ENCODE results near the gene CHL1.

Gene CHL1

DNA sequence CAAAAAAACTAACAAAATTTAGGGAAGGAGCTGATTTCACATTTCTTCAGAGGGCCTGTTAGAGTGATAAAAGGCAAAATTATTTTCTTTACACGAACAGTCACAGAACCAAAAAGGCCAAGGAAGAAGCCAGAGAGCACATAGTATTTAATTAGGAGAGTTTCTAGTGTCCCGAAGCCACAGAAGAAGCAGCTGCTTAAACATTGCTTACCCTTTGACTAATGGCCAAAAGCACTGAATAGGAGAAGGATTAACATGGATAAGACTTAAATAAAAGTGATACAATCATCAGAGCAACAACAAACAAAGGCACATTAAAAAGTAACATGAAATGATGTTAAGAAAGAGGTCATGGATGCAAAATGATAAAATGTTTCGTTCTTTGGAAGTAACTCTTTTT lies 98.6 kb downstream of the CHL1 start:
- DNase-seq (ENCODE audit: extremely low read depth, low read depth), result no peak
- TF ChIP-seq, protein P1, sequence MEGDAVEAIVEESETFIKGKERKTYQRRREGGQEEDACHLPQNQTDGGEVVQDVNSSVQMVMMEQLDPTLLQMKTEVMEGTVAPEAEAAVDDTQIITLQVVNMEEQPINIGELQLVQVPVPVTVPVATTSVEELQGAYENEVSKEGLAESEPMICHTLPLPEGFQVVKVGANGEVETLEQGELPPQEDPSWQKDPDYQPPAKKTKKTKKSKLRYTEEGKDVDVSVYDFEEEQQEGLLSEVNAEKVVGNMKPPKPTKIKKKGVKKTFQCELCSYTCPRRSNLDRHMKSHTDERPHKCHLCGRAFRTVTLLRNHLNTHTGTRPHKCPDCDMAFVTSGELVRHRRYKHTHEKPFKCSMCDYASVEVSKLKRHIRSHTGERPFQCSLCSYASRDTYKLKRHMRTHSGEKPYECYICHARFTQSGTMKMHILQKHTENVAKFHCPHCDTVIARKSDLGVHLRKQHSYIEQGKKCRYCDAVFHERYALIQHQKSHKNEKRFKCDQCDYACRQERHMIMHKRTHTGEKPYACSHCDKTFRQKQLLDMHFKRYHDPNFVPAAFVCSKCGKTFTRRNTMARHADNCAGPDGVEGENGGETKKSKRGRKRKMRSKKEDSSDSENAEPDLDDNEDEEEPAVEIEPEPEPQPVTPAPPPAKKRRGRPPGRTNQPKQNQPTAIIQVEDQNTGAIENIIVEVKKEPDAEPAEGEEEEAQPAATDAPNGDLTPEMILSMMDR (IDR thresholded peaks at IDR 0.05; ENCODE audit: low read depth, low read length), result no peak

DNA sequence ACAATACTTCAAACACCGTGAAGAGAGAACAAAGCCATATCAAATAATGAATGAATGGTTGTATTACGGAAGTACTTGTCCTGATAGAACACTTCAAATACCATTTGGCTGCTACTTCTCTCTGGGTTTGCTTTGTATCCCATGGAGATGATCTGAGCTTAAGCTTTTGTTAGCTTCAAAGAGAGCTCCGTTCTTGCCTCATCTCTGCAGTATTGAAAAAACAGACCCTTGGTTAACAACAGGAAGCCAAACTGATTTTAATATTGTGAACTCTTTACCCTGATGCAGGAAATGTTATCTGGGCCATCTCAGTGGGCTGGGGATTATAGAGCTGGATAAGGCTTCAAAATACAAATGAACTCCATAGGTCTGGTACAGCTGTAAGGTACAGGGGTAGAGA lies 101.0 kb downstream of the CHL1 start:
- TF ChIP-seq, protein P1 (IDR thresholded peaks at IDR 0.05; ENCODE audit: low read depth, low read length), result no peak
- no peak for DNase-seq (ENCODE audit: extremely low read depth, low read depth)

DNA sequence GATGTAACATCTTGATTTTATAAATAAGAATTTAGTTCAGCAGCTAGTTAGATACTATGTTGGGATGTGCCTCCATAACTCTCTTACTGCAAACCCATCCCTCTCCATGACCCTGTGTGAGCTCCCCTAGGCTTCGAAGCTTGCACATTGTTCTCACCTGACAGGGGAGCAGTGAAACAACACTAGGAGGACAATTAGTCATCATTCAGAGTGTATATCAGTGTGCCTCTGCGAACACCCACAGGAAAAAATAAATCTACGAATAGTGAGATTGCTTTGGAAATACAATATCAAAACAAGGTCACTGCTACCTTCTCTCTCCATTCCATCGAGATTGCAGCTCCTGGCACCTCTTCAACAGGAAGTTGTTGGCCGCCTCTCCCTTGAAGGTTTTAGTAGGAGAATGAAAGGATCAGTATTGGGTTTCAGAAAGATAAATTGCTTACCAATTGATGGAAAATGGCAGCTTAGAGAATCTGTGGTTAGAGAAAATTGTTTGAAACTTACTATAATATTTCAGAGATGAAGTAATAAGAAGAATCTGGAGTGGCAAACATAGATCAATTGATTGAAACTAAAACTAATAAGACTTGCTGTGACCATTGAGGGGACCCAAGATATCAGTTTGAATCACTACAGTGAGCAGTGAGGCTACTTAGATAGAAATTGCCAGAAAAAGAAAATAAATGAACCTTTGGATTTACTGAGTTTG lies 103.2 kb downstream of the CHL1 start:
- TF ChIP-seq, protein P1 (IDR thresholded peaks at IDR 0.05; ENCODE audit: low read depth, low read length), result no peak

DNA sequence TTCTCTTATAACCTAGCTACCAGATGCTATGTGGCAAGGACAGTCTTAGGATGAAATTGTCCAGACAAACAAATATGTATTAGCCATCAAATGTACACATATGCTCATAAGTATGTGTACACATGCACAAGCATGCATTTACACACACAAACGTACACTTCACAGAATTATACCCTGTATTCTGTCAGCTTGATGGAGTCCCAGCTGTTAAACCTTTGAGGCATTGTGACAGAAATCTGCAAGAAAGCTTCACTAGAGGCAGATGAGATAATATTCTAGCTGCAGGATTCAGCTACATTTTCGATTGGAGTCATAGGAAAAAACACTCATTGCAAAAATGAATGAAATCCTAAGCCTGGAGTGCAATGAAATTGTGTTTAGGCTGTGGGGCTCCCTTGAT lies 110.6 kb downstream of the CHL1 start:
- TF ChIP-seq, protein P1 (IDR thresholded peaks at IDR 0.05; ENCODE audit: low read depth, low read length), result no peak
- no peak for DNase-seq (ENCODE audit: extremely low read depth, low read depth)

More for the DNA sequence above, 103.2 kb downstream of the CHL1 start:
- no peak for DNase-seq (ENCODE audit: extremely low read depth, low read depth)

DNA sequence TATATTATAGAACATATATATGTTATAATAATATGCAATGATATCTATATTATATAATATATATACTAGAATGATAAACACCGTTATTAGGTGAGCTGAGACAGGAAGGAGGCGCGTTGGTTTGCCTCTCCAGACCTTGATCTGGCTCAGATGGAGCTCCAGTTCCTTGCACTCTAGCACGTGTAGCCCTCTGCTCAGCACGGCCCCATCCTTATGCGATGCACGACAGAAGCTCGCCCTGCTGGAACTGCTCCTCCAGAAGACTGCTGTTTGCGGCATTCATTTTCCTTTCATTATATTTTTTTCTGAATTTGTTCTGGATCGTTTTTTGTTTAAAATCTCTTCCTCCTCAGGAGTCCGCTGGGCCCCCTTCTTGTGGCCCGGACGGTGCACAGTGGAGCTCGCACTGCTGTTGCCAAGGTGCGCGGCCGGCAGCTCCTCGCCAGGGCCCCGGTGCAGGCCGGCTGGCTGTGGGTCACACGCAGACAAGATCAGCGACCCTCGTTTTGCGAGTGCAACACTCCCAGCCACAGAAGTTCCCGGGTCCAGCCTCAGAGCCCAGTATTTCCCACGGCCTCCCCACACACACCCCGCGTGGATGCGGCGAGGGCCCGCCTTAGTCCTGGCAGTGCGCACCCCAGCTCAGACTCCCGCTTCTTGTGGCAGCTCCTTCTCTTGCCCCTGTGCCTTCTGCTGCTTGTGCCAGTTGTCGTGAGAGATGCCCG lies 112.2 kb downstream of the CHL1 start:
- TF ChIP-seq, protein P1 (IDR thresholded peaks at IDR 0.05; ENCODE audit: low read depth, low read length), result no peak
- no peak for DNase-seq (ENCODE audit: extremely low read depth, low read depth)

DNA sequence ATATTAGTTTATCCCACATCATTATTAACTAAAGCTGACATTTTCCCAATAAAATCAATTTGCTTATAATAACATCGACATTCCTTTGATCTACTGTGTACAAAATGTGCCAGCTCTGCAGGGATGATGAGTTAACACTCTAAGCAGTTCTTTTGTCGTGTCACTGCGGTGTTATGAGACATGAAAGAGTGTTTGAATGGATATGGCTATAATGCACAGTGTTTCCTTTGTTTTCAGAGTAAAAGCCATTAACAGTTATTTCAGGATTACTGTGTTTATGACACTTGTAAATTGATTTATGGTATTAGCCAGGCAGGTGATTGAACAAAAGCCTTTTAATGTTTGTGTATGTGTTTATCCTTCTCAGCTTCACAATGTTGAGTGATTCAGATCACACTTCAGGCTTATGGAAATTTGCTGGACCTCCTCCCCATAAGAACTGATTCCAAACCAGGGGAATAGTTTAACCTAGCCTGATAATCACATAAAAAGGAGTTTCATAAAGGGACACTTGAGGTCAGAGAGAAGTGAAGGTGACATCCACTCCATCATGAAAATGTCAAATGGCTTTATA lies 115.7 kb downstream of the CHL1 start:
- TF ChIP-seq, protein P1 (IDR thresholded peaks at IDR 0.05; ENCODE audit: low read depth, low read length), result no peak
- no peak for DNase-seq (ENCODE audit: extremely low read depth, low read depth)

DNA sequence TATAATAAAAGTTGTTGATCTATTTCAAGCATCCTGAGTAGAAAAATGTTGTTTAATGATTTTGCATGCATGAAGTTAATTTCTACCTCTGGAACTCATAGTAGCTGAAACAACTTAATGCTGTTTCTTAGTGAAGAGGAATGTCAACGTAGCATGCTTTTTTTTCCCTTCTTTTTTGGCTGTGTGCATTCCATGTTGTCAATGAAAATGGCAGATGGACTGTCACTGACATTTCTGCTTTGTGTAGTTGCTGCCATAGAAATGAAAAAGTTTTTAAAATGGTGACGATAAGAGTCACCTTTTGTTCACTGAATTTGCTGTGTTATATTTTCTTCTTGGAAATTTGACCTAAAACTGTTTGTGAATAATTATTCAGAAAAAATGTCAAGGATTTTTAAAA lies 116.3 kb downstream of the CHL1 start:
- TF ChIP-seq, protein P1 (IDR thresholded peaks at IDR 0.05; ENCODE audit: low read depth, low read length), result no peak

More for the DNA sequence above, 116.3 kb downstream of the CHL1 start:
- no peak for DNase-seq (ENCODE audit: extremely low read depth, low read depth)

Measured in AG09319 (cell line).